Neural progenitor cell (in vitro differentiated cells): ENCODE data around the gene UBTD2.

Experiments used
- CTCF ChIP-seq: fragments of 200-600 bp; sonication (generic); IDR thresholded peaks from 2 replicates; pipeline ENCODE4 v1.5.1; 2017; ENCODE audit warnings: antibody characterized with exemption, mild to moderate bottlenecking
- EZH2 ChIP-seq: fragments of 200-600 bp; sonication (generic); IDR thresholded peaks from 2 replicates; pipeline ENCODE4 v1.6.1; 2017; ENCODE audit warnings: antibody characterized with exemption, mild to moderate bottlenecking, moderate library complexity
- EZH2phosphoT487 ChIP-seq: fragments of 200-600 bp; sonication (generic); IDR thresholded peaks from 2 replicates; pipeline ENCODE4 v1.6.1; 2017; ENCODE audit warnings: antibody characterized with exemption

GRCh38 chr5:172255444-172255843 is 28.1 kb downstream of the UBTD2 start:
- no peak for TF ChIP-seq CTCF
- TF ChIP-seq EZH2: no peak
- TF ChIP-seq EZH2phosphoT487: no peak
